Parathyroid adenoma (tissue), 2 donors: ENCODE results near the gene CHST12.

ENCODE experiments used
- H2AFZ ChIP-seq: fragments of 300-600 bp; sonication (generic); one replicate; pipeline ENCODE4 v1.7.0; 2017; ENCODE audit warnings: antibody characterized with exemption, mild to moderate bottlenecking
- H3K27ac ChIP-seq: fragments of 300-600 bp; sonication (generic); one replicate; pipeline ENCODE4 v1.7.0; 2017
- H3K27me3 ChIP-seq: fragments of 300-600 bp; sonication (generic); one replicate; pipeline ENCODE4 v1.7.0; 2017; ENCODE audit warnings: low read length; ENCODE audit not compliant: control insufficient read depth, insufficient read depth
- H3K36me3 ChIP-seq: fragments of 300-600 bp; sonication (generic); one replicate; pipeline ENCODE4 v1.7.0; 2017; ENCODE audit warnings: low read length; ENCODE audit not compliant: control insufficient read depth, insufficient read depth
- H3K4me1 ChIP-seq: fragments of 300-600 bp; sonication (generic); one replicate; pipeline ENCODE4 v1.7.0; 2017; ENCODE audit warnings: control low read depth
- H3K4me2 ChIP-seq: fragments of 300-600 bp; sonication (generic); one replicate; pipeline ENCODE4 v1.7.0; 2017; ENCODE audit warnings: low read length
- H3K4me3 ChIP-seq: fragments of 300-600 bp; sonication (generic); one replicate; pipeline ENCODE4 v1.7.0; 2017; ENCODE audit warnings: low read depth, low read length
- H3K79me2 ChIP-seq: fragments of 300-600 bp; sonication (generic); one replicate; pipeline ENCODE4 v1.7.0; 2017; ENCODE audit warnings: control low read depth
- H3K9ac ChIP-seq: fragments of 300-600 bp; sonication (generic); one replicate; pipeline ENCODE4 v1.7.0; 2017; ENCODE audit warnings: mild to moderate bottlenecking
- H3K9me3 ChIP-seq: fragments of 300-600 bp; sonication (generic); one replicate; pipeline ENCODE4 v1.7.0; 2017; ENCODE audit warnings: low read length; ENCODE audit not compliant: control insufficient read depth
- TF ChIP-seq, protein P1 (sequence below): fragments of 300-600 bp; sonication (generic); IDR thresholded peaks from one replicate; pipeline ENCODE4 v1.7.0; 2017; ENCODE audit warnings: antibody characterized with exemption, mild to moderate bottlenecking
- donor health status: primary hyperparathyroidism.

Gene CHST12

GRCh38 chr7:2421943-2422310 is 18.5 kb downstream of the CHST12 start:
- no peak overlapping the region for H3K4me2 ChIP-seq
- H3K36me3 ChIP-seq = no peaks in the 10 kb centered on the region
- H3K27me3 ChIP-seq = no peaks in the 10 kb centered on the region
- H3K9me3 ChIP-seq = no peaks in the 10 kb centered on the region
- peaks cover 19% of the 10 kb centered on the region for H3K79me2 ChIP-seq
- TF ChIP-seq, protein P1, sequence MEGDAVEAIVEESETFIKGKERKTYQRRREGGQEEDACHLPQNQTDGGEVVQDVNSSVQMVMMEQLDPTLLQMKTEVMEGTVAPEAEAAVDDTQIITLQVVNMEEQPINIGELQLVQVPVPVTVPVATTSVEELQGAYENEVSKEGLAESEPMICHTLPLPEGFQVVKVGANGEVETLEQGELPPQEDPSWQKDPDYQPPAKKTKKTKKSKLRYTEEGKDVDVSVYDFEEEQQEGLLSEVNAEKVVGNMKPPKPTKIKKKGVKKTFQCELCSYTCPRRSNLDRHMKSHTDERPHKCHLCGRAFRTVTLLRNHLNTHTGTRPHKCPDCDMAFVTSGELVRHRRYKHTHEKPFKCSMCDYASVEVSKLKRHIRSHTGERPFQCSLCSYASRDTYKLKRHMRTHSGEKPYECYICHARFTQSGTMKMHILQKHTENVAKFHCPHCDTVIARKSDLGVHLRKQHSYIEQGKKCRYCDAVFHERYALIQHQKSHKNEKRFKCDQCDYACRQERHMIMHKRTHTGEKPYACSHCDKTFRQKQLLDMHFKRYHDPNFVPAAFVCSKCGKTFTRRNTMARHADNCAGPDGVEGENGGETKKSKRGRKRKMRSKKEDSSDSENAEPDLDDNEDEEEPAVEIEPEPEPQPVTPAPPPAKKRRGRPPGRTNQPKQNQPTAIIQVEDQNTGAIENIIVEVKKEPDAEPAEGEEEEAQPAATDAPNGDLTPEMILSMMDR = no peak
- H3K4me3 ChIP-seq = no peak overlapping the region
- no peak overlapping the region for H3K9ac ChIP-seq
- H3K27ac ChIP-seq = no peak overlapping the region
- no peak overlapping the region for H2AFZ ChIP-seq
- H3K4me1 ChIP-seq = no peaks in the 10 kb centered on the region

DNA sequence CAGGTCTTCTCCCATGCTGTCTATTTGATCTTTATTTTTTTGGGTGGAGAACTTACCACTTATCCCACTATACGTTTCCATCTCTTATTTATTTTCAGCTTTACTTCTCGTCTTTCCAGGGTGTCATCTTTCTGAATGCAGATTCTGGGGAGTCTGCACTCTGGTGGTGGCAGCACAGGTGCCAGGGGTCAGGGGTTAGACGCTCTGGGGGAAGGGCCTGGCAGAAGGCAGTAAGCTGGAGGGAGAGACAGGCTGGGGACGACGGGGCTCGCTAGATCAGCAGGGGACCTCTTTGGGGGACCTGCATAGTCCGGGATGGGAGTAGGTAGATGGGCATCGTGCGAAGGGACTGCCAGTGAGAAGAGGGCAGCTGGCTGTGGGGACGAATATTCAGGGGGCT is 22.3 kb downstream of the CHST12 start:
- Histone ChIP-seq H3K27ac (no peak overlapping the region), H2AFZ (no peak overlapping the region), H3K9ac (no peak overlapping the region), H3K79me2 (peaks cover 6% of the 10 kb centered on the region), H3K4me1 (no peaks in the 10 kb centered on the region), H3K4me3 (no peak overlapping the region), H3K9me3 (no peaks in the 10 kb centered on the region), H3K4me2 (no peak overlapping the region), H3K36me3 (no peaks in the 10 kb centered on the region), H3K27me3 (no peaks in the 10 kb centered on the region)
- TF ChIP-seq, protein P1 = no peak

GRCh38 chr7:2431260-2431867 is 28.0 kb downstream of the CHST12 start:
- no peak overlapping the region for H3K9ac ChIP-seq
- H3K36me3 ChIP-seq = no peaks in the 10 kb centered on the region
- no peak overlapping the region for H3K27ac ChIP-seq
- no peaks in the 10 kb centered on the region for H3K9me3 ChIP-seq
- H3K27me3 ChIP-seq = no peaks in the 10 kb centered on the region
- H2AFZ ChIP-seq = no peak overlapping the region
- H3K4me3 ChIP-seq = no peak overlapping the region
- no peak overlapping the region for H3K4me2 ChIP-seq
- H3K79me2 ChIP-seq = peaks cover 6% of the 10 kb centered on the region
- H3K4me1 ChIP-seq = peaks cover 5% of the 10 kb centered on the region
- TF ChIP-seq, protein P1 = peak; percentile 32

- Histone ChIP-seq H3K9ac (no peak overlapping the region), H3K27me3 (no peaks in the 10 kb centered on the region), H3K4me2 (no peak overlapping the region), H3K4me1 (peaks cover 5% of the 10 kb centered on the region), H3K9me3 (no peaks in the 10 kb centered on the region), H3K27ac (no peak overlapping the region), H3K36me3 (no peaks in the 10 kb centered on the region), H3K79me2 (peaks cover 6% of the 10 kb centered on the region), H3K4me3 (no peak overlapping the region), H2AFZ (no peak overlapping the region)
- TF ChIP-seq, protein P1 = no peak
Observed at GRCh38 chr7:2432910-2433712, 29.7 kb downstream of the CHST12 start.
